ENCODE data around the gene RAPGEF2.

DNA sequence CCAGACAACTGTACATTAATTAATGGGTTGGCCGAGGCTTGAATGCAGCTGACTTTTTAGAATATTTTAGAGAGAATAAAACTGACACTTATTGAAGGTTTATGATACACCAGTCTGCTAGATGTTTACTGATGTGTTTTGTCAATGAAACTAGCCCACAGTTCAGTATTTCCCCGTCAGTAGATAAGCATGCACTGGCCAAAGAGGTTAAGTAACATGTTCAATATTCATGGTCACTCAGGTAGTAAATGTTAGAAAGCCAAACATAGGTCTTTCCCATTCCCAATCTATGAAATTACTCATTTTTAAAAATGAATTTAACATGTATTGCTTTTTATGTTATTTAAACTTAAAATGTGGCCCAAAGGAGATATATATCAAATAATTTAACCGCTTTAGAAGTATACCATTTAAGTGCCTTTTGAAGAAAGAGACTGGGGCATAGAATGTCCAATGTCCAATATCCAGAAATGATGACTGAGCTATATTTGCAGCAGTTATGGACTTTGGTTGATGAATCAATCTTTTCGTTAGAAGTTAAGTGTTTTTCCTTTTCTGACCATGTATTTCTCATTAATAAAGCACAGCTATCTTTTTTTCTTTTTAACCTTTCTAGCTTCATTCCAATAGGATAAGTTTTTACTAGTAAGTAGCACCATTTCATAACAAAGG, 156.1 kb downstream of the RAPGEF2 start:
- TF ChIP-seq JUNB (IDR thresholded peaks at IDR 0.05; ENCODE audit: unreplicated experiment), result no peak
- TF ChIP-seq POLR2AphosphoS5 (IDR thresholded peaks at IDR 0.05; ENCODE audit: low read depth), result no peak
- TF ChIP-seq, protein P1, sequence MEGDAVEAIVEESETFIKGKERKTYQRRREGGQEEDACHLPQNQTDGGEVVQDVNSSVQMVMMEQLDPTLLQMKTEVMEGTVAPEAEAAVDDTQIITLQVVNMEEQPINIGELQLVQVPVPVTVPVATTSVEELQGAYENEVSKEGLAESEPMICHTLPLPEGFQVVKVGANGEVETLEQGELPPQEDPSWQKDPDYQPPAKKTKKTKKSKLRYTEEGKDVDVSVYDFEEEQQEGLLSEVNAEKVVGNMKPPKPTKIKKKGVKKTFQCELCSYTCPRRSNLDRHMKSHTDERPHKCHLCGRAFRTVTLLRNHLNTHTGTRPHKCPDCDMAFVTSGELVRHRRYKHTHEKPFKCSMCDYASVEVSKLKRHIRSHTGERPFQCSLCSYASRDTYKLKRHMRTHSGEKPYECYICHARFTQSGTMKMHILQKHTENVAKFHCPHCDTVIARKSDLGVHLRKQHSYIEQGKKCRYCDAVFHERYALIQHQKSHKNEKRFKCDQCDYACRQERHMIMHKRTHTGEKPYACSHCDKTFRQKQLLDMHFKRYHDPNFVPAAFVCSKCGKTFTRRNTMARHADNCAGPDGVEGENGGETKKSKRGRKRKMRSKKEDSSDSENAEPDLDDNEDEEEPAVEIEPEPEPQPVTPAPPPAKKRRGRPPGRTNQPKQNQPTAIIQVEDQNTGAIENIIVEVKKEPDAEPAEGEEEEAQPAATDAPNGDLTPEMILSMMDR (conservative IDR thresholded peaks at IDR 0.05; ENCODE audit: low read depth in 2 of 2), result no peak
